Measurements from ENCODE around the gene CASD1.

CASD1 gene

DNA sequence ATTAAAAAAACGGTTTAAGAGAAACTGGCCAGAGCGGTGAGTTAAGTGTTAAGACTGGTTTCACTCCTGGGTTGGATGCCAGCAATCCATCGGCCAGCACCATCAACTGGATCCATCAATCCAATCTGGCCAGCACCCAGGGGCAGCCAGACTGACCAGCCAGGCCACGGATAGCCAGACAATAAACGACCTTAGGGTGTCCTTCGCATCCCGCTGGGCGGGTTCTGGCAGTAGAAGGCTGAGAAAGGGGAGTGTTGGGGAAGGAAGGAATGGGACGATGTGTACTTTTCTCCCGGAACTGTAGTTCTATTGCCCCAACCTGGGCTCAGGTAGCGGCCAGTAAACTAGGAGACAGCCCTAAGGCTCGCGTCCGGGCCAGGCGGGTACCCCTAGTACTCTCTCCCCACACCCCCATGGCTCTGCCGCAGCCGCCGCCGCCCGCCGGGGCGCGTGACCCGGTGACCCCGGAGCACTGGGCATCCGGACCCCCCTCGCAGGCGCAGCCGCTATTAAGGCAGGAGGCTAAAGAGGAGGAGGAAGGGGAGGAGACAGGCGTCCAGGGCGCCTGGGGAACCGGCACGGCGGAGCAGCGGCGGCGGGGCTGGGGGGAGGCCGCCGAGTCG lies at the start of gene CASD1:
TSS of gene CASD1 (plus strand) at position 546 of the 623 bp plus-strand sequence. CDS start 276 bp downstream, outside the sequence.
- peak; percentile 21 to 28 for DNase-seq (ENCODE audit: low read depth in 2 of 2)

GRCh38 chr7:94466516-94466915 lies 43.1 kb upstream of the CASD1 start:
- no peak for DNase-seq (ENCODE audit: low read depth in 2 of 2)

DNA sequence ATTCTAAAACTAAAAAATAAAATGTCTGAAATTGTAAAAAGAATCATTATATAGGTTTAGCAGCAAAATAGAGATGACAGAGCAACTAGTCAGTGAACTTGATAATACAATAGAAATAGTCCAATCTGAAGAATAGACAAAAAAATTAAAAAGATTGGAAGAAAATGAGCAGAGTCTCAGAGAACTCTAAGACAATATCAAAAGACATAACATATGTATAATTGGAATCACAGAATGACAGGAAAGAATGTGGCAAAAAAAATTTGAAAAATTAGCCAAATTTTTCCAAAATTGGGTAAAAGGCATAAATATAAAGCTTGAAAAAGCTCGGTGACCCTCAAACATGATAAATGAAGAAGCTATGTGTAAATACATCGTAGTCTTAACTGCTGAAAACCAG lies 38.0 kb upstream of the CASD1 start:
- DNase-seq (ENCODE audit: low read depth in 2 of 2), result no peak

GRCh38 chr7:94472608-94473007 lies 37.0 kb upstream of the CASD1 start:
- DNase-seq (ENCODE audit: low read depth in 2 of 2), result no peak

- DNase-seq (ENCODE audit: low read depth in 2 of 2), result no peak
Measured at GRCh38 chr7:94476251-94476840, 33.3 kb upstream of the CASD1 start.

DNA sequence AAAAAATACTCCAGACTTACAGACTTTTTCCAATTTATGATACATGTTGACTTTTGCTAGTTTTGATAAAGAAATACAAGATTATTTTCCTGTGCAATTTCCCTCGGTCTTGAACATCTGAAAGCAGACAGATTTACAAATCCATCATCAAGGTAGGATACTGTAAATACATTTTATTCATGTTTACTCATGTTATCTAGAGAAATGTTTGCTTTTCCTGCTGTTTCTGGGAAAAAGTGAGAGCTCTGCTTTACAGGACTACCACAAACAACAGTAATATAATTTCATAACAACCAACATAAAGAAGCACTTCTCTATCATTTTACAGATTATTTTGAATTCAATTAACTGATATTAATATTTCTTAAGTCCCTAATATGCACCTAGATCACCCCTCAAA lies 31.7 kb upstream of the CASD1 start:
- no peak for DNase-seq (ENCODE audit: low read depth in 2 of 2)

DNA sequence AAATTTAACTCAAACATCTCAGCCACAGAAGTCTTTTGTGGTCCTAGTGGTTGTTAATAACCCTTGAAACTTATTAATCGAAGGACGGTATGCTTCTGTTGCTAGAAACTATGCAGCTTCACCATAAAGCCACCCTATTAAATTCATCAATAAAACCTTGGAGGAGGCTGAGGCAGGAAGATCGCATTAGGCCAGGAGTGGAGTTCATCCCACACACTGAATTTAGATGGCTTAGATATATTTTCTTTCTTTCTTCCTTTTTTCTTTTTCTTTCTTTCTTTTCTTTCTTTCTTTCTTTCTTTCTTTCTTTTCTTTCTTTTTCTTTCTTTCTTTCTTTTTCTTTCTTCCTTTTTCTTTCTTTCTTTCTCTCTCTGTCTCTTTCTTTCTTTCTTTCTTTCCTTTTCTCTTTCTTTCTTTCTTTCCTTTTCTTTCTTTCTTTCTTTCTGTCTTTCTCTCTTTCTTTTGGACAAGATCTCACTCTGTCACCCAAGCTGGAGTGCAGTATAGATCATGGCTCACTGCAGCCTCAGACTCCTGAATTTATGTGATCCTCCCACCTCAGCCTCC lies 30.9 kb upstream of the CASD1 start:
- no peak for DNase-seq (ENCODE audit: low read depth in 2 of 2)

GRCh38 chr7:94481279-94481678 lies 28.3 kb upstream of the CASD1 start:
- DNase-seq (ENCODE audit: low read depth in 2 of 2), result no peak

DNA sequence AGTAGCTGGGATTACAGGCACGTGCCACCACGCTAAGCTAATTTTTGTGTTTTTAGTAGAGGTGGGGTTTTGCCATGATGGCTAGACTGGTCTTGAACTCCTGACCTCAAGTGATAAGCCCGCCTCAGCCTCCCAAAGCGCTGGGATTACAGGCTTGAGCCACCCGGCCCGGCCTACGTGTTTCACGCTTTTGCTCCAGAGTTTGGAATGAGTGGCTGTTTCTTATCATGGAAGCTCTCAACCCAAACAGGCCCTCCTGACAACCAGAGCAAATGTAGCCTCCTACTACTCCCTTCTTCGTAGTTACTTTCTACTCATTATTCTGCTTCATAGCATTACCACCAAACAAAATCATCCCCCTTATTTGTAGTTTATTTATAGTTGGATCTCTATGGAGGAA lies 26.8 kb upstream of the CASD1 start:
- no peak for DNase-seq (ENCODE audit: low read depth in 2 of 2)

DNA sequence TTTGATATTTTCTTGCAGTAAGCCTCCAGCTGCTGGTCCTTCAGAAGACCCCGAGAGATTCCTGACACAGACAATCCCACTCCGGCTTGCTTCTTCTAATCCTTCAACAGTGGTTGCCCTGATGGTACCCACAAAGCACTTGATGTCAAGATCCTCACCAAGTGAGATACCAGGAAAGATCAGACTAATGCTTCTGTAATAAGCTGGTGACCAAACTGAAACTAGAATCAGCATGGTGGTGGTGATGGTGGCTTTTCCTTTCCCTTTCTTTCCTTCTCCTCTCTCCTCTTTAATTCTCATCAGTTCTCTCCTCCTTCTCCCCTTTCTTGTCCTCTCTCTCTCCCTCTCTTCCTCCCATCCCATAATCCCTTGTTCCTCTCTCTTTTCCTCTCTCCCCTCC lies 25.8 kb upstream of the CASD1 start:
- no peak for DNase-seq (ENCODE audit: low read depth in 2 of 2)

GRCh38 chr7:94486216-94486615 lies 23.4 kb upstream of the CASD1 start:
- no peak for DNase-seq (ENCODE audit: low read depth in 2 of 2)

DNA sequence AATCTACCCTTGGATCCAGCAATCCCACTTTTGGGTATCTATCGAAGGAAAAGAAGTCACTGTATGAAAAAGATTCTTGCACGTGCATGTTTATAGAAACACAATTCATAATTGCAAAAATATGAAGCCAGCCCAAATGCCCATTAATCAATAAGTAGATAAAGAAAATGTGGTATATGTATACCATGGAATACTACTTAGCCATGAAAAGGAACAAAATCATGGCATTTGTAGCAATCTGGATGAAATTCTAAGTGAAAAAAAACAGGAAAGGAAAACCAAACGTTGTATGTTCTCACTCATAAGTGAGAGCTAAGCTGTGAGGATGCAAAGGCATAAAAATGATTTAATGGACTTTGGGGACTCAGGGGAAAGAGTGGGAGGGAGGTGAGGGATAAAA lies 18.2 kb upstream of the CASD1 start:
- no peak for DNase-seq (ENCODE audit: low read depth in 2 of 2)

- DNase-seq (ENCODE audit: low read depth in 2 of 2), result no peak
Measured at GRCh38 chr7:94492601-94493000, 17.0 kb upstream of the CASD1 start.

DNA sequence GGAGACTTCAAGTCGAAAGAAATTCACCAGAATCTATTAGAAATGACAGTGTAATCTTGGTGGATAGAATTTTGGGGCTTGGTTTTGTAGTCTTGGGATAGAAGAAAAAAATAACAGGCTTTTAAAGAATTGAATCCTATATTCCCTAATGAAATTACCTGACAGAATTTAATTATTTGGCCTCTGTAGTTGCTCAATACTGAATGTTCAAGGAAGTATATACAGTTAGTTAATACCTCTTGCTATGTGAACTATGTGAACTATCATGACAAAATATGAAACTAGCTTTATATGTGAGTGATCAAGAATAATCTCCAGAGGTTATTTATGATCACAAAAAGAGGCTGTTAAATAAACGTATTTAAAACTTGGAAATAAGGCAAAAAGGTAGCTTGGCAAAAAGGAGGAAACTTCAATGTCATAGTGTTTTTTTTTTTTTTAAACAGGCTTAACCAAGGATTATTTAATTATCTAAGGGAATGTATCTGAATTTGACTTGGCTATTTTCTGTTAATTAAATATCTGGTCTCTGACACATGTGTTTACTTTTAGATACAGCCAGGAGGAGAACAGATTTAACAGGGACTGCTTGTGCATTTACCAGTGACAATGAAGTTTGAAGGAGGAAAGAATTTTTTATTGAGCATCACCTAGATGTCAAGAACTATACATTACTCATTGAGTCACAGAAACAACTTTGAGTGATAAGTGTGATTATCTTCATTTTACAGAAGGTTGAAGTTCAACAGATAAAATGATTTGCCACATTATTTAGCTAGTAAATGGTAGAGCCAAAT lies 11.5 kb upstream of the CASD1 start:
- DNase-seq (ENCODE audit: low read depth in 2 of 2), result no peak

- no peak for DNase-seq (ENCODE audit: low read depth in 2 of 2)
Measured at GRCh38 chr7:94498918-94499317, 10.7 kb upstream of the CASD1 start.

DNA sequence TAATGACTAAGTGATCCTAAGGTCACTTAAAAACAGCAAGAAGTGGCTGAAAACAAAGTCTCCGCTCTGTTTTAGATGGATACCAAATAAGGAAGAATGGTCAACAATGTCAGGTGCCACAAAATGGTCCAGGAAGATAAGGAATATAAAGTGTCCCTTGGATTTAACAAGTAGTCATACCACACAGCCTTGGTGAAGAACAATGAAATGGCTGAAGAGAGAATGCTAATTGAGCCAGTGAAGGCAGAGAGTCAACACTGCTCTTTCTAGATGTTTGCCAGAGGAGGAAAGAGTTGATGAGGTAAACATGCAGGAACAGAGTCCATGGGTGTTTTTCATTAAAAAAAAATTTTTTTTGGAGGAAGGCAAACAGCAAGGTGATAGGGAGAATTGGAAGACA lies 2.1 kb upstream of the CASD1 start:
- DNase-seq (ENCODE audit: low read depth in 2 of 2), result no peak

- no peak for DNase-seq (ENCODE audit: low read depth in 2 of 2)
Measured at GRCh38 chr7:94507962-94508361, 1.6 kb upstream of the CASD1 start.

DNA sequence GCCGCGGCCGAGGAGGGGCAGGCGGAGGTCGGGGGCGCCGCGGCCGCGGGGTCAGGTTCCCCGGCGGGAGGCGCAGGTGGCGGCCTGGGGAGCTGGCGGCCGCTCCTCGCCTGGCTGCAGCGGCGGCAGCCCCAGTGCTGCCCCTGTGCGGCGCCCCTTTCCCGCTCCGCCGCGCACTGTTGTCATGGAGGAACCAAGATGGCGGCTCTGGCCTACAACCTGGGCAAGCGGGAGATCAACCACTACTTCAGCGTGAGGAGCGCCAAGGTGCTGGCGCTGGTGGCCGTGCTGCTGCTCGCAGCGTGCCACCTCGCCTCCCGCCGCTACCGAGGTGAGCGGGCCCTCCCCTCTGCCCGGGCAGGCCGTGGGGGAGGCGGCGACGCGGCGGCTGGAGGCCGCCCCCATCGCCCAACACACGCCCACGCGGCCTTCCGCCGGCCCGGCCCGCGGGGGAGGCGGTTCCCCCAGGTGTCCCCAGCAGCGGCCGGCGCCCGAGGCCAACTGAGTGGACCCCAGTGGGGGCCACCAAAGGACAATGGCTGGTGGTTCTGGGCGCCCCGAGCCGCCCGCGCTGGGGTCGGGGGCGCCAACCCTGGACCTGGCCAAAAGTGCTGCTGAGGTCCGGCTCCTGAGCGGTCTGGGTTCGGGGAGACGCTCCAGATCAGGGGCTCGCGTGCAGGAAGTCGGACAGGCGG lies 425 bp downstream of the CASD1 start:
- peak in 1 of 2 donors; percentile 32 for DNase-seq (ENCODE audit: low read depth in 2 of 2)

DNA sequence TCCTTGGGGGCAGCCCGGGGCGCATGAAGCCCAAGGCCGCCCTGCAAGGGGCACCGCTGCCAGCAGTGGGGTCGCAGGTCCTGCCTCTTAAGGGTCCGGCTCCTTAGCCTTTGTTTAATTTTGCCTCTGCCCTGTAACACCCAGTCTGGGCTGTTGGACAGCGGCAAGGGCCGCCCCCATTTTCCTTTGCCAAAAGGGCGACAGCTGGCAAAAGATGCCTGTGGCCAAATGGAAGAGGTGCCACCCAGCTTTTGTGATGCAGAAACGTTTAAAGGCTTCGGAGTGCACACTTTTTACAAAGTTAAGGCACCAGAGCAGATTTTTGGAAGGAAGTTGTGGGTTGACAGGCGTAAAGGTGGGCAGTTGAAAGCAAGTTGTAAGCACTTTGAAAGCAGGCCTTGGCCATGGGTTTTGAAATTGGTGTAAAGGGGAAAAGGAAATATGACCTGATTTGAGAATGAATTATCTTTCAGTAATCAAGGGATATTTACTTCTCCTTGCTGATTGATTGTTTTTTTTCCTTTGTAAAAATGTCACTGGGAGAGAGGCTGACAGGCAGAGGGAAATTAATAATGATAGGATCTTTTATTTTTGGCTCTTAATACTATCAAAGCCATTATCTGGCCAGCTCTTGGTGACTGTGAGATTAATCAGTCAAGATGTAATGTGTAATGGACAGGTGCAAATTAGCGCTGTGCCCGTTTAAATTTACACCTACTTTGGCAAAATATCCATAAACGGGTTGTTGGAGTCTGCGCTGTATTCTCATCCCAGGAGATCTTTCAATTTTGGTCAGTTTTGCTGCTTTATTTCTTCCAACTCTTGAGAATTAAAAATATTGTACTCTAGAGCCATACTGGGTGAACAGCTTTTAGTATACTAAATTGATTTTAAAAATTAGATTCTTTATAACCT lies 1.2 kb downstream of the CASD1 start:
- DNase-seq (ENCODE audit: low read depth in 2 of 2), result peak in 1 of 2 donors; percentile 0

DNA sequence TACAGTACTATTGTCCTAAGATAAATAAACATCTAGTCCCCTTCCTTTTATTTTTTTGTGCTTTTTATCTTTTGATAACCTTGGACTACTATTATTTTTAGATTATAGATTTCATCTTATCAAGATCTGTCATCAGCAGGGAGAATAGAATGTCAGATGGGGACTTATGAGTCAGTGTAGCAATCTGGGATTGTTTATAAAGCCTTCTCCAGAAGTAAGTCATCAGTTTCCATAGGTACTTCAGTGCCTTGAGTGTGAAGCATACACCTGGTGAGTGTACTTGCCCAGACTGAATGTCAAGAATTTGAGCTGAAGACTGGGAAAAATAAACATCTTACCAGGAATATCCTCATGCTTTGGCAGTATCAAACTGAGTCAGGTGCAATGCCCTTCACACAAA lies 2.1 kb downstream of the CASD1 start:
- no peak for DNase-seq (ENCODE audit: low read depth in 2 of 2)
